Thoracic aorta (tissue), 2 donors: ENCODE results near the gene CYREN. TPM values are rescaled to one million over a fixed set of nuclear protein-coding genes. Genes with fewer than 3 reads are reported as not detected.

Source experiments
- ATAC-seq: fragments of 150-250 bp; one replicate; pipeline ENCODE4 v1.8.0; 2017; ENCODE audit warnings: low read depth; ENCODE audit not compliant: insufficient number of reproducible peaks, low FRiP score
- DNase-seq: peaks from one replicate; pipeline ENCODE4 v3.0.0-alpha.2; 2020; ENCODE audit warnings: low spot score
- H3K27ac ChIP-seq, 2 donors: fragments of 200-600 bp; sonication (generic); 1 replicate in 1 of 2; 2 replicates in 1 of 2; pipeline ENCODE4 v1.5.1; 2016; ENCODE audit warnings: mild to moderate bottlenecking in 2 of 2, moderate library complexity in 2 of 2
- H3K27me3 ChIP-seq: fragments of 200-600 bp; sonication (generic); replicated peaks from 2 replicates; pipeline ENCODE4 v1.6.0; 2016; ENCODE audit warnings: mild to moderate bottlenecking; ENCODE audit not compliant: insufficient read depth
- H3K36me3 ChIP-seq: fragments of 200-600 bp; sonication (generic); one replicate; pipeline ENCODE4 v1.5.1; 2016
- H3K4me1 ChIP-seq, 2 donors: fragments of 200-600 bp; sonication (generic); 1 replicate in 1 of 2; 2 replicates in 1 of 2; pipeline versions ENCODE4 v1.5.1 to v1.6.0; 2016; ENCODE audit warnings: low read depth in 2 of 2, mild to moderate bottlenecking in 1 of 2; ENCODE audit not compliant: control insufficient read depth in 1 of 2
- H3K4me3 ChIP-seq: fragments of 200-600 bp; sonication (generic); 2 replicates; pipeline ENCODE4 v1.5.1; 2016; ENCODE audit warnings: mild to moderate bottlenecking
- H3K9me3 ChIP-seq: fragments of 200-600 bp; sonication (generic); 2 replicates; pipeline ENCODE4 v1.5.1; 2016
- total RNA-seq, 2 donors: library from RNA; depleted of rRNA; stranded (reverse); fragments of >200 nt; gene quantifications; one replicate each; pipeline versions ENCODE4 v1.1.0 to v1.2.3, GENCODE V29; 2016
- TF ChIP-seq, protein P1 (sequence below): fragments of 200-600 bp; sonication (generic); IDR thresholded peaks from one replicate; pipeline ENCODE4 v1.5.1; 2019; ENCODE audit warnings: antibody characterized with exemption

The CYREN gene
- total RNA-seq, 2 donors from 2014 or later: 37.6 to 54.1 TPM

DNA sequence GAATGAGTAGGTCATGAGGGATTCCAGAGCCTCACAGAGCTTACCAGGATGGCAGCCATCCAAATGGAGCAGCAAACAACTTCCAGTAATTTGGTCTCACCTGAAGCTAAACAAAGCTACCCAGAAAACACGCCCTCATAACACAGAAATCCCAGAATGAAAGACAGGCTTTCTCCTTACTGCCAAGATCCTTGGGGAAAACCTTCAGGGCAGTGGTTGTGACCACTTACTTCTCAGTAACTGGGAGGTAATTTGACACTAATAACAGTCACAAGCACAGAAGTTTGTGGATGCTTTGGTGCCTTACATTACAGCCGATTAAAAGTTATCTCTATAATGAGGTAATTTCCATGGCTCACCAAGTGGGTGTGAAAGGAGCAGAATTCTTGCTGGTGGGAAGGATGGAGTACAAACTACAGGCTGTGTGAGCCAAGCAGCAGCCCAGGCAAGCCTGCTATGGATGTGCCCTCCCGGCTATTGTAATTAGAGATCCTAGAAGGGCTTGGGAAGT lies 30.4 kb upstream of the CYREN start:
- Histone ChIP-seq H3K9me3 (no peaks in the 10 kb centered on the region), H3K36me3 (peaks cover 53% of the 10 kb centered on the region), H3K27me3 (no peaks in the 10 kb centered on the region), H3K4me1 (peaks cover 0 to 28% of the 10 kb centered on the region in 2 donors), H3K4me3 (no peak overlapping the region), H3K27ac (no peak overlapping the region)
- ATAC-seq: no peak
- TF ChIP-seq, protein P1, sequence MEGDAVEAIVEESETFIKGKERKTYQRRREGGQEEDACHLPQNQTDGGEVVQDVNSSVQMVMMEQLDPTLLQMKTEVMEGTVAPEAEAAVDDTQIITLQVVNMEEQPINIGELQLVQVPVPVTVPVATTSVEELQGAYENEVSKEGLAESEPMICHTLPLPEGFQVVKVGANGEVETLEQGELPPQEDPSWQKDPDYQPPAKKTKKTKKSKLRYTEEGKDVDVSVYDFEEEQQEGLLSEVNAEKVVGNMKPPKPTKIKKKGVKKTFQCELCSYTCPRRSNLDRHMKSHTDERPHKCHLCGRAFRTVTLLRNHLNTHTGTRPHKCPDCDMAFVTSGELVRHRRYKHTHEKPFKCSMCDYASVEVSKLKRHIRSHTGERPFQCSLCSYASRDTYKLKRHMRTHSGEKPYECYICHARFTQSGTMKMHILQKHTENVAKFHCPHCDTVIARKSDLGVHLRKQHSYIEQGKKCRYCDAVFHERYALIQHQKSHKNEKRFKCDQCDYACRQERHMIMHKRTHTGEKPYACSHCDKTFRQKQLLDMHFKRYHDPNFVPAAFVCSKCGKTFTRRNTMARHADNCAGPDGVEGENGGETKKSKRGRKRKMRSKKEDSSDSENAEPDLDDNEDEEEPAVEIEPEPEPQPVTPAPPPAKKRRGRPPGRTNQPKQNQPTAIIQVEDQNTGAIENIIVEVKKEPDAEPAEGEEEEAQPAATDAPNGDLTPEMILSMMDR: no peak
- no peak for DNase-seq

DNA sequence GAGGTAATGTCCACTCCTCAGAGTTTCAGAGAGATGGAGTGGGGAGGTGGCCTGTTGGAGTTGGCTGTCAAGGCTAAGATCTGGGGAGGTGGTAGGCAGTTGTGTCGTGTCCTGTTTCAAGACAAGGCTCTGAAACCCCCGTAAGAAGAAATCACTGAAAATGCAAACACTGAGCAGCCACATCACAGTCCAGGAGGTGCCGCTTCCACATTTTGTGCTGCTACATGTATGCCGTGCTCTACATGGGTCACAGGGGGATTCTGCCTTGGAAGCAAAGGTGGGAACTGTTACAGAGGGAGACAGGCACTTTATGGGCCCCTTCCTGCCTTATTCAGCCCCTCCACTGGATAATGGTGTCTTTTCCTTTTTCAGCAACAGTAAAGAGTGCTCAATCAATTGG lies 28.9 kb upstream of the CYREN start:
- H3K27me3 ChIP-seq: no peaks in the 10 kb centered on the region
- TF ChIP-seq, protein P1: no peak
- no peak for DNase-seq
- no peaks in the 10 kb centered on the region for H3K9me3 ChIP-seq
- peaks cover 0 to 18% of the 10 kb centered on the region in 2 donors for H3K4me1 ChIP-seq
- no peak overlapping the region for H3K27ac ChIP-seq
- H3K36me3 ChIP-seq: peaks cover 60% of the 10 kb centered on the region
- ATAC-seq: no peak
- H3K4me3 ChIP-seq: no peak overlapping the region

DNA sequence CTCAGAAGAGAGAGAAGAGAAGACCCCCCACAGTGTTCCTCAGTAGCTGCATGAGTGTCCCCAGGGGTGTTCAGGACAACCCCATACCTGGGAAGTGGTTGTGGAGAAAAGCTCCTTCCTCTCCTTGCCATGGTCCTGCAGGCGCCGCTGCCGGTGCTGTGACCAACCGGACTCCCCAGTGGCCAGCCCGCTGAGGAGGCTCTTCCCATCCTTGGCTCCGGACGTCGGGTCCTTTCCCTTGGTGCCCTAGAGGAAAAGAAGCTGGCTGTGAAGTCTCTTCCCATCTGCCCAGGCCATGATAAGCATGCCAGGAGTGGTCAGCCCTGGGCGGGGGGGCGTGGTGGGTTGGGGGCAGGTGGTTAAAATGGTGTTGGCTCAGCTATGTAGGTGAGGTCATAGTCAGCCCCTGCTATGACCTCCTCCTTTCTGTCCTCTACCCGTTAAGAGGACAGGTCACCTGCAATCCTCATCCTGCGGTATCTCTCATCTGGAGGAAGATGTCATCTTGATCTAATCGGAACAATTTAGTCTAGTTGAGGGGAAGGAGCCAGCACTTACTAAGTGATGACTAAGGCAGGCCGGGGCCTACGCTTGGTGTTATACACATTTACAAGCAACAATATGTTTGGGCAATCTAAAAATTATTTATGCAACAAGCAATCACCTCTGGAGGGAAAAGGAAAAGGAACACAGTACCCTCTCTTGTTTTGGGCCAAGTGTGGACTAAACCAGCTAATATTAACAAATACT lies 27.6 kb upstream of the CYREN start:
- H3K9me3 ChIP-seq: no peaks in the 10 kb centered on the region
- ATAC-seq (no peak), DNase-seq (no peak)
- H3K27me3 ChIP-seq: no peaks in the 10 kb centered on the region
- H3K36me3 ChIP-seq: peaks cover 57% of the 10 kb centered on the region
- H3K4me3 ChIP-seq: no peak overlapping the region
- H3K4me1 ChIP-seq: peaks cover 0 to 8% of the 10 kb centered on the region in 2 donors
- TF ChIP-seq, protein P1: no peak
- no peak overlapping the region for H3K27ac ChIP-seq

DNA sequence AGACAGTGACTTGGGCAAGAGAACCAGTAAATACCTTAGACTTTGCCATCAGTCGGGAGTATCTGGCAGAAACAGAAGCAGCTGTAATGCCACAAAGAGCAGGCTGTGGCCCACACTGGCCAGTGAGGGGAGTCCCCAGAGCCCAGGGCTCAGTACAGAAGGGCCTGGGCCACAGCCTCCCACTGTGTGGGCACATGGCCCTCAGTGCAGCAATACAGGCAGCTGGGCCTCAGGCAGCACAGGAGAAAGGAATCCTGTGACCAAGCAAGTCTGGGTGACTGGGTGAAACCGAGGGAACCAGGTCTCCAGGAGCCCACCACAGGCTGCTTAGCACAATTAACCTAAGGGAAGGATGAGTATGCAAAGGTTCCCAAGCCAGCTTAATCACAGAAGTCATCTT lies 26.8 kb upstream of the CYREN start:
- Histone ChIP-seq H3K4me3 (no peak overlapping the region), H3K36me3 (peaks cover 64% of the 10 kb centered on the region), H3K9me3 (no peaks in the 10 kb centered on the region), H3K27ac (no peak overlapping the region), H3K27me3 (no peaks in the 10 kb centered on the region), H3K4me1 (peaks cover 0 to under 1% of the 10 kb centered on the region in 2 donors)
- ATAC-seq: no peak
- no peak for DNase-seq
- TF ChIP-seq, protein P1: no peak

DNA sequence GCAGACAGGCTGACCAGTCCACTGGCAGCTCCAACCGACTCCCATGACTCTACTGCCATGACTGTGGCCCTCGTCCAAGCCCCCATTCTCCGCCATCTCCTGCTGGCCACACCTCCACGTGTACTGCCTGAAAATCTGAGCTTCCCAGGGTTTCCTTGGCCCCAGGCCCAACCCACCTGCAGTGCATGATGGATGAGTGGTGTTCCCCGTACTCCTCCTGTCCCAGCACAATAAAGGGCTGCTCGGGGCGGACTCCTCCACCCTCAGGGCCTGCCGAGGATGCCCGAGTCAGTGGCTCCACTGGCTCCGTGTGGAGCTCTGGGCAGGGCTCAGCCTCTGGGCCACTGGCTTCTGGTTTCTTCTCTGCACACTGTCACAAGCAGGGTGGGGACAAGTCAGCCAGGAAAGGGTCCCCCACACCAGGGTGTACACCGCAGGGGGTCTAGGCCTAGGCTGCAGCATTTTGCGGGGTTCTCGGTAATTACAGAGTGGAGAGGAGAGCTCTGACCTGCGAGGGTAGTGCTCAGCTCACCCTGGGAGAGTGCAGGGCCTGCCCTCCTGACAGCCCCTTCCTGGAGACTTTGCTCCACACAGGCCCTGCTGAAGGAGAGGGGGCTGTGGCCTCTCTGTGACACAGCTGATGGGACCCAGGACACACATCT lies 25.6 kb upstream of the CYREN start:
- Histone ChIP-seq H3K4me3 (no peak overlapping the region), H3K4me1 (no peaks in the 10 kb centered on the region), H3K36me3 (peaks cover 57% of the 10 kb centered on the region), H3K27me3 (no peaks in the 10 kb centered on the region), H3K27ac (no peak overlapping the region), H3K9me3 (no peaks in the 10 kb centered on the region)
- TF ChIP-seq, protein P1: no peak
- DNase-seq: no peak
- ATAC-seq: no peak
